Myocyte (in vitro differentiated cells): ENCODE measurements around the gene AFF1. TPM values are rescaled to one million over a fixed set of nuclear protein-coding genes. Genes with fewer than 3 reads are reported as not detected.

Experiments
- DNase-seq: peaks from one replicate; pipeline ENCODE4 v3.0.0-alpha.2; 2012; ENCODE audit warnings: low read depth
- total RNA-seq: library from RNA; depleted of rRNA; stranded (reverse); fragments of >200 nt; gene quantifications from 2 replicates; pipeline ENCODE4 v1.2.3, GENCODE V29; 2014

AFF1 gene
- total RNA-seq, 1 donor from 2014 or later = 13.7 TPM

- DNase-seq = no peak
These were observed 13.1 kb upstream of the AFF1 start for GRCh38 chr4:86921608-86922252.

GRCh38 chr4:86924811-86925210 is 10.0 kb upstream of the AFF1 start:
- no peak for DNase-seq

DNA sequence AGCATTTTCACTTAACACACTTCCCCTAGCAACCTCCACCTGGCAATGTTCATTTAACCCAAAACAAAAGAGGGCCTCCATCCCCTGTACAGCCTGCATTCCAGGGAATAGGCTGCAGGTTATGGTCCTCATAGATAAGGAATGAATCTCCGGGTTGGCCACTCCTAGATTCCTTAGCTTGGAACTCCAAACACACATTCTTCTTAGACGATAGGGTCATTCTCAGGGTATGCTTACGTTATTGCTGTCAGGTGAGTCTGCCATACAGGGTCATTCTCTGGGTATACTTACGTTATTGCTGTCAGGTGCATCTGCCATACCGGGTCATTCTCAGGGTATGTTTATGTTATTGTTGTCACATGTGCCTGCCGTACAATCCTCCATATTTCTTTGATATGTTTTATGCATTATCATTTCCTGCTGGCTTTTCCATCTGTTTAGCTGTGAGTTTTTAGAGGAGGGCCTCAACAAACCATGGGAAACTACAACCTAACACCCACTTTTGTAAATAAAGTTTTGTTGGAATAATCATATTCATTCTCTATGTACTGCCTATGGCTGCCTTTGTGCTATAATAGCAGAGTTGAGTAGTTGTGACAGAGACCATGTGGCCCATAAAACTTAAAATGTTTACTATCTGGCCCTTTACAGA is 8.2 kb upstream of the AFF1 start:
- no peak for DNase-seq

DNA sequence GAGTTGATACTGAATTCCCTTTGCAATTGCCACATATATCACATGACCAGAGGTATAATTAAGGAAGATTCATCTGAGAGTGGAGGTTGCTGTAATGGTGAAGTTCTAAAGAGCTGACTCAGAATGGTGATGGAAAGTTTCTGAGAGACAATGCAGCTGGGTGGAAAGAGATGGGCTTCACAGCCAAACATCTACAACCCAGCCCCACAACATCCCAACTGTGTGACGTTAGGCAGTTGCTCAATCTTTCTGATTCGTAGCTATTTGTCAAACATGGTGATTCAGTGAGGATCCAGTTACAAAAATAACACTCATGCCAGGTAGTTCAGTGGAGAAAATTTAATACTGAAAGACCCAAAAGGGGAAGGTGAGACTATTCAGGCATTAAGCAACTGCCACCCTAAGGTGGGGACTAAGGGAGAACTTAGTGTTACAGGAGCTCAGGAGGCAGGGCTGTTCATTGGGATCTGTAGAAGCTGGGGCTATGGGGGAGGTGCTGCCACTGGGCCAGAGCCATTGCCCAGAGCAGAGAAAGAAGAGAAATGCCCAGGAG is 6.9 kb upstream of the AFF1 start:
- peak; percentile 31 for DNase-seq

DNA sequence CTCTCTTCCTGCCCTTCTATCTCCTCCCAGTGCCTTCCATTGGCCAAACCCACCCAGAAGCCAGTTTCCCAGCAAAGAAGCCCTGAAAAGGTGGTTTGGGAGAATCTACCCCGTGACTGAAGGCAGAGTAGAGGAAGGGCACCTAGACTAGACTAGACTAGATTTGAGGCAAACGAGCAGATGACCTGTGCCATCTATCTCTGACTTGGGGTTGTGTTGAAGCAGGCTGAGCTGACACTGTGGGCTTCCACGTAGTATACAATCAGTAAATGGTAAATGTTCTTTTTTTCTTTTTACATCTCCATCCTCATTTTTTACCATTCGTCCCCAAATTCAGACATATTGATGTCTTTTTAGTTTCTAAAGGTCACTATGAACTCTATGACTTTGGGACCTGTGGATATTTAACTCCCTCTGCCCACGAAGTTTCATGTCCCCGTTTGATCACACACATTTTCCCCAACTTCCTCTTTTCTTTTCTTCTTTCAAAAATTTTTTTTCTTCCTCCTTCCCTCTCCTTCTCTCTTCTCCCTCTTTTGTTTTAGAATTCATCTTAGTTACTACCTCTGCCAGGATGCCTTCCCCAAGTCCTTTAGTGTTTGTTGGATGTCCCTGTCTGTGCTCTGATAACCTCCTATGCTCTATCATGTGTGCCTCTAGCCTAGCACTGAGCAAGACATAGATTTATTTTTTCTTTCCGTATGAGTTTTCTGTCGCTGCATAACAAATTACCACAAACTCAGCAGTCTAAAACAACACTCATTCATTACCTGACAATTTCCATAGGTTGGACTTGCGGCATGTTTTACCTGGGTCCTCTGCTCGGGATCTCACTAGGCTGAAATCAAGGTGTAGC is 6.2 kb upstream of the AFF1 start:
- no peak for DNase-seq

DNA sequence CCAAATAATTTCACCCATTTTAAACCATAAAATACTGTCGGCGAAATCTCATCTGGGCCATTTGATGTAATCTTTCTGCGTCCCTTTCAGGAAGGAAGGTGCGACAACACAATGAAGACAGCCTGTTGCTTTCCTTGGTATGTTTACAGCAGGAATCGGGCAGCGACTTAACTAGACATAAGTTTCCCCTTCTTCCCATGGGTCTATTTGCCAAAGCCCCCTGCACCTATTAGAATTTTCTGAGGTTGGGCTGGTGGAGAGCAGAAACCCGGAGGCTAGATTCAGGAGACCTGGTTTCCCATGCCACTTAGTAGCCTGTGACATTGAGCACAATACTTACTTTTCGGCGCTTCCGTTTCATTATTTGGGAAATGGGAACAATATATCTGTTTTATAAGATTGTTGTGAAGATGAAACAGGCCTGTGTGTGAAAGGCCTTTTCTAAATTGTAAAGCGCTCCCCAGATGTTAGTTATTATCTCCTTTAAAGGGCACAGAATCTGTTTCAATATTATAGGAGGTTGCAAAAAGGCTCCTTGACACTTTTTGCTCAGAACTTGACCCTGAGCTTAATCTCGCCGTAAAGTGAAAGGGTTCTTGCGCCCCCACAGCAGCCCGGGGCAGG is 552 bp upstream of the AFF1 start:
- DNase-seq = no peak

- DNase-seq = no peak
These were observed 698 bp downstream of the AFF1 start for GRCh38 chr4:86935566-86935852.

DNA sequence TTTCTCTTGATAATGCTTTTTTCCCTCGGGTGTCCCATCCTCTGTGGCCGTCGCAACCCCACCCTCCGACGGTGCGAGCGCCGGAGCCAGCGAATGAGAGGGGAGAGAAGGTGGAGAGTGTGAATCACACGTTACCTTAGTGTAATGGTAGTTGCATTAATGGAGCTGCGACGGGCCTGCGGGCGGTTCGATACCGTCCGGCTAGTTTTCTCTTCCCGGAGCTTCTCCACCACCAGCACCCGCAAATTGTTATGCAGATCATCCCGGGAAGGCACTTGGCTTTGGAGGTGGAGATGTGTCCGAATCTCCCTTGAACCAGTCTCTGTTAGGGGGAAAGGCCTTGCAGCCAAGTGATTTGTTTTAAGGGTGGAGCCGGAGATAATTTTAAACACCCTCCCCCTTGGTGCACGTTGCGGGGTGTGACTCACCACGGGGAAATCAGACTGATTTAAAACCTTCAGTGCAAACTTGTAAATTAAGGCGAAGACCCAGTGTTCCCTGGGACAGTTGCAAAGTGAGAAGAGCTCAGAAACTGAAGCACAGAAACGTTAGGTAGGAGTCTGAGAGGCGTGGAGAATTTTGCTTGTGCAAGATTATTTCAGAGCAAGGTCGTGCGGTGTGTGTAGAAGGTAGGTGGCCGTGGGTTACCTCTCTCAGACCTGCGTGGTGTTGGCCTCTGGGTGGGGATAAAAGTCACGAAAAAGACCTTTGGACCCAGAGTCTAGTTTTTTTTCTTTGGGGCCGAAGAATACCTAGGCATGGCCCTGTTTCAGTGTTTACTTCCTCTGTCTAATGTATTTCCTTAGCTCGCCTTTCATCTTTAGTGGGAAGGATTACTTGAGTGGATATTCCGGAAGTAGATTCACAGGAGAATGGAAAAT is 1.3 kb downstream of the AFF1 start:
- DNase-seq = peak; percentile 35

GRCh38 chr4:86938771-86939520 is 4.1 kb downstream of the AFF1 start:
- no peak for DNase-seq

DNA sequence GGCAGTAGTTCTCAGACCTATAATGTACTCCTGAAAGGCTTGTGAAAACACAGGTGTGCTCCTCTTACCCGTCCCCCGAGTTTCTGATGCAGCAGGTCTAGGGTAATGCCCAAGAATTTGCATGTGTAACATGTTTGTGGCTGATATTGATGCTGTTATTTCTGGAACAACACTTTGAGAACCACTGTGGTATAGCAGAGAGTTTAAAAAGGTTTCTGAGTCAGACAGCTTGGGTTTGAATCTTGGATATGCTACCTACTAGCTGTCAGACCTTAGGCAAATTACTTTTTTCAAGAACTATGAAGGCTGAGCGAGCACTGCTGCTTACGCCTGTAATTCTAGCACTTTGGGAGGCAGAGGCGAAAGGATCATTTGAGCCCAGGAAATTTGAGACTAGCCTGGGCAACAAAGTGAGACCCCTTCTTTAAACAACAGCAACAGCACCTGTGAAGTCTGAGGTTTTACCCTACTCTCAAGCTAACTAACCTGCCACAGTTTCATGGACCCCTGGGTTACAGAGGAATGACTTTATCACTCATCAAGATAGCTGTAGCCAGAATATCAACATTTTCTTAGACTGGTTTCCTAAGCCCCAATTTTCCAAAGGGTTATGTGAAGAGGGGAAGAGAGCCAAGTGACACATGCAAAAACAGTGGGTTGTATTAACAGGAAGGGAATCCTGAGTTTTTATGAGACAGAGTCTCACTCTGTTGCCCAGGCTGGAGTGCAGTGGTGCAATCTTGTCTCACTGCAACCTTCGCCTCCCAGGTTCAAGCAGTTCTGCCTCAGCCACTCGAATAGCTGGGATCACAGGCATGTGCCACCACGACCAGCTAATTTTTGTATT is 5.1 kb downstream of the AFF1 start:
- peak; percentile 26 for DNase-seq

DNA sequence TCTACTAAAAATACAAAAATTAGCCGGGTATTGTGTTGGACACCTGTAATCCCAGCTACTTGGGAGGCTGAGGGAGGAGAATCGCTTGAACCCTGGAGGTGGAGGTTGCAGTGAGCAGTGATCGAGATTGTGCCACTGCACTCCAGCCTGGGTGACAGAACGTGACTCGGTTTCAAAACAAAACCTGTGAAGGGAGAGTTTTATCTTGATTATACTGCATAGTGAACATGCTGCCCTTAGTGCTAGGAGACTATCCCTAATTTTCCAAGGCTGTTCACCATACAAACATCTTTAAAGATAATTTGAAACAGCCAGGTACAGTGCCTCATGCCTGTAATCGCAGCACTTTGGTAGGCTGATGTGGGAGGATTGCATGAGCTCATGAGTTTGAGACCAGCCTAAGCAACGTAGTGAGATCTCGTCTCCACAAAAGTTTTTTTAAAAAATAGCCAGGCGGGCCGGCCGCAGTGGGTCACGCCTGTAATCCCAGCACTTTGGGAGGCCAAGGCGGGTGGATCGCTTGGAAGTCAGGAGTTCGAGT is 6.2 kb downstream of the AFF1 start:
- DNase-seq = no peak

DNA sequence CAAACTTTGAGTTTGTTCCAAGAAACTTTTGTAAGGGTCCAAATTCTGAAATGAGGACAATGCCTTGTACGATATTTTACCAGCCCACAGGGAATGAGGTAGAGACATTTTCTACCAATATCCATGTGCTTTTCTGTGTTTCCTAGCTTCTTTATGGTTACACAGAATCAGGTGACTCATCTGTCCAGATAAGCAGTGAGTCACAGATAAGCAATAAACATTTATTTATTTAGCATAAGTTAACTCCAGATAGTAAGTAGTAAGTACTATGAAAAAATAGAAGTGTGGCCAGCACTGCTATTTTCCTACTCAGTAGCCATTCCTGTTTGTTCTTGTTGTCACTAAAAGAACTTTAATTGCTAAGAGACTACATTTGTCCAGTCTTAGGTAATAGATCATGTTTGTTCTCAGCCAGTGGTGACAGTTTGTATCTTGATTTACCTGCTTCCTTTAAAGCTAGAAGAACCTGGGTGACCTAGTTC is 7.4 kb downstream of the AFF1 start:
- no peak for DNase-seq

- DNase-seq = no peak
These were observed 10.4 kb downstream of the AFF1 start for GRCh38 chr4:86944964-86945781.

GRCh38 chr4:86946868-86947500 is 12.2 kb downstream of the AFF1 start:
- DNase-seq = no peak

GRCh38 chr4:86947501-86948120 is 12.8 kb downstream of the AFF1 start:
- DNase-seq = no peak

GRCh38 chr4:86948276-86948675 is 13.5 kb downstream of the AFF1 start:
- no peak for DNase-seq
